Activated CD4-positive, alpha-beta memory T cell treated with anti-CD3 and anti-CD28 coated beads, Interleukin-2, amount 10 ng/mL, durations not matched to agents 7 days and 5 days (primary cell): ENCODE measurements around the gene NHS. TPM values are rescaled to one million over a fixed set of nuclear protein-coding genes. Genes with fewer than 3 reads are reported as not detected.

Experiments
- CTCF ChIA-PET: fragments of 350-600 bp; sonication (Branson Sonifier 250); formaldehyde crosslinking; loops from one replicate; lab custom pipeline; 2021; ENCODE audit warnings: antibody characterized with exemption, inconsistent platforms; lab: Charles Lee
- POLR2A ChIA-PET: fragments of 350-600 bp; sonication (Branson Sonifier 250); formaldehyde crosslinking; loops from one replicate; lab custom pipeline; 2021; ENCODE audit warnings: antibody characterized with exemption; lab: Charles Lee
- DNase-seq: peaks from one replicate; pipeline ENCODE4 v3.0.0-alpha.2; 2020
- H3K27ac Mint-ChIP-seq: one replicate; pipeline ENCODE4 v1.8.0; 2021; ENCODE audit warnings: mild to moderate bottlenecking, mixed read lengths
- H3K27me3 Mint-ChIP-seq: one replicate; pipeline ENCODE4 v1.8.0; 2021; ENCODE audit warnings: mixed read lengths
- H3K36me3 Mint-ChIP-seq: one replicate; pipeline ENCODE4 v1.8.0; 2021; ENCODE audit warnings: low read depth, mixed read lengths
- H3K4me1 Mint-ChIP-seq: one replicate; pipeline ENCODE4 v1.8.0; 2021; ENCODE audit warnings: mixed read lengths
- H3K4me3 Mint-ChIP-seq: one replicate; pipeline ENCODE4 v1.8.0; 2021; ENCODE audit warnings: mild to moderate bottlenecking, mixed read lengths
- H3K9me3 Mint-ChIP-seq: one replicate; pipeline ENCODE4 v1.8.0; 2021; ENCODE audit warnings: mixed read lengths
- total RNA-seq, 2 experiments: library from RNA; stranded (reverse); gene quantifications; one replicate each; pipeline ENCODE4 v1.2.3, GENCODE V29; 2021

The NHS gene
- total RNA-seq, 2 experiments from 2014 or later: 0.43 to 0.71 TPM

DNA sequence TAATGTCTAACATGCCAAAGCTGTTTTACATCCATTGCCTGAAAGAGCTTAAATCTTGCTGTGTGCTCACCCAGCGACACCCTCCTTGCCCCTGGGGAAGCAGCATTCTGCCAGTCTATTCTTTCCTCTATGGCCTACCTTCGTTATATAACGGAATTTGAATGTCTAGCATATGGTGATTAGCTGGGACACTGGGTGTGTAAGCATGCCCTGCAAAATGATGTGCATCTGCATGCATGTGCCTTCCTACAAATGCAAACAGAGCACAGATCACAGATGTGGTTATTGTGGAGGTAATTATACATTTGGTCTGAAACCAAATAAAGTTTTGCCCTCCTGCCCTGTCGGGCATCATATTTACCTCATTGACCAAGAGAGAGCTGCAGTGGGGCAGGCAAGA, 90.8 kb downstream of the NHS start:
- Mint-ChIP-seq H3K9me3 (no peaks in the 10 kb centered on the region), H3K4me3 (no peak overlapping the region), H3K27ac (no peak overlapping the region), H3K27me3 (peaks cover 1% of the 10 kb centered on the region), H3K36me3 (no peaks in the 10 kb centered on the region), H3K4me1 (no peaks in the 10 kb centered on the region)
- ChIA-PET POLR2A (no interaction called here), CTCF (no interaction called here)
- no peak for DNase-seq

DNA sequence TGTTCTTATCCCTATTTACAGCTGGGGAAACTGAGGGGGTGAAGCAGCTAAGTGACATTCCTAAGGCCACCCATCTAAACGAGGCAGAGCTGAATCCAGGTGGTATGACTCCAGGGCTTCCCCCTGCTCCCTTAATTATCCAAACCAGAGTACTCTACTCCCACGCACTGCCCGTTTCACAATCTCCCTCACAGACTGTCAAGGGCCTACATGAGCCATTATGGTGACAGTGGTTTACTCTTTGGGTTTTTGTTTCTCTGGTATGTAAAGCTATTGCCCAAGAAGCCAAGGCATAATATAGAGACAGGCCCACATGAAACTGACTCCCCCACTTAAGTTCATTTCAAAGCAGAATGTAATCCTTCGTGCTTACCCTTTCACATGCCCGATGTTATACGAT, 95.1 kb downstream of the NHS start:
- CTCF ChIA-PET: interaction anchor here (0.6 kb wide), 1 partner anchor 1644 kb away, joined by 5 read pairs; no protein-coding TSS in a partner anchor
- POLR2A ChIA-PET: no interaction called here
- Mint-ChIP-seq H3K9me3 (no peaks in the 10 kb centered on the region), H3K4me3 (no peak overlapping the region), H3K36me3 (no peaks in the 10 kb centered on the region), H3K27ac (no peak overlapping the region), H3K4me1 (no peaks in the 10 kb centered on the region), H3K27me3 (peaks cover 1% of the 10 kb centered on the region)
- DNase-seq: no peak

DNA sequence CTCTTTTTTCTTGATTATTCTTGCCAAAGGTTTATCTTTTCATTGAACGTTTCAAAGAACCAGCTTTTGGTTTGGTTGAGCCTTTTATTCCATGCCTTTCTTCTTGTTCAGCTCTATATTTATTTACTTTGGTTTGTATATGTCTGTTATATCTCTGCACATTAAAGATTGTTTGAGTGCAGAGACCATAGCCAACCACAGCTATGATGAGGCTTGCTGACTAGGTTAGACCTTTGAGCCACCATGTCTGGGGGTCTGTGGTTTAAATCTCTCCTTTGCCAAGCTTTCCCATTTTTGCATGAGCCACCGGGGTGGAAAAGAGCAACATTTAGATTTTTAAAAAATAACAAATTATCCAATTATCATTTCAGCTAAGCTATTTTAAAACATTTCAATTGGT, 96.1 kb downstream of the NHS start:
- POLR2A ChIA-PET: no interaction called here
- Mint-ChIP-seq H3K9me3 (no peaks in the 10 kb centered on the region), H3K27me3 (peaks cover 1% of the 10 kb centered on the region), H3K27ac (no peak overlapping the region), H3K36me3 (no peaks in the 10 kb centered on the region), H3K4me1 (no peaks in the 10 kb centered on the region), H3K4me3 (no peak overlapping the region)
- no peak for DNase-seq
- CTCF ChIA-PET: no interaction called here

DNA sequence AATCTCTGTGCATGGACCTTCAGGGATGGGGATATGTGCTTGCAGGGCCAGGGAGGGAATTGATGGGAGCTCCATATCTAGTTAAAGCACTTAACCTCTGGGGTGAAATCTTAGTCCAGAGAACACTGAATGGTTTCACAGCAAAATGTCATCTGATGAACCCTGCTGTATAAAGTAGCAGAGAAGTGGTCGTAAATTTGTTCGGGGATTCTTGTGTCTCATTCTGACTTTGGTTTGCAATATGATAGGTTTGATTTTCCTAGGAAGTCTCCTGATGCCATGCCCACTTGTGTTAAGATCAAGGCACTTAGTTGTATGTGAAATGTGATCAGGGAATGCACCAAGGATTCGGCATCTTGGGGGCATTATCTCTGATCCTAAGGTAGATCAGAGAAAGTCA, 96.9 kb downstream of the NHS start:
- POLR2A ChIA-PET: no interaction called here
- Mint-ChIP-seq H3K27ac (no peak overlapping the region), H3K4me3 (no peak overlapping the region), H3K27me3 (peaks cover 1% of the 10 kb centered on the region), H3K9me3 (no peaks in the 10 kb centered on the region), H3K36me3 (no peaks in the 10 kb centered on the region), H3K4me1 (no peaks in the 10 kb centered on the region)
- no peak for DNase-seq
- CTCF ChIA-PET: no interaction called here

DNA sequence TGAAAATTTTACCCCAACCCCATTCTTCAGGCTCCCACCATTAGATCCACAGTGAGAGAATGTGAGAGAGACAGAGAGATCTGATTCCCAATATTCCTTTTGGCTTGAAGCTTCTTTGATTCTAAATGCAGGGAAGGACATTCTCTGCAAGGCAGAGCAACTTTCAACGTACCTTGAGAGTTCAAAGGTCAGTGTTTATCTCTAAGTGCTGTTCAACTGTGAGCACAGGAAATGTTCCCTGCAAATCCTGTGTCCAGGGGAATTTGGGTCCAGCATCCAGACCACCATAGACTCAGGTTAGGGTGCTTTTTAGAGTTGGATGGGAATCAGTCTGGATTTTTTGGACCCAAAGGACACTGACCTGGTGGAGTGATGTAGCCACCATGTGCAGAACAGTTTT, 97.4 kb downstream of the NHS start:
- ChIA-PET CTCF (no interaction called here), POLR2A (no interaction called here)
- no peak for DNase-seq
- Mint-ChIP-seq H3K27me3 (peaks cover 1% of the 10 kb centered on the region), H3K36me3 (no peaks in the 10 kb centered on the region), H3K4me3 (no peak overlapping the region), H3K4me1 (no peaks in the 10 kb centered on the region), H3K9me3 (no peaks in the 10 kb centered on the region), H3K27ac (no peak overlapping the region)

DNA sequence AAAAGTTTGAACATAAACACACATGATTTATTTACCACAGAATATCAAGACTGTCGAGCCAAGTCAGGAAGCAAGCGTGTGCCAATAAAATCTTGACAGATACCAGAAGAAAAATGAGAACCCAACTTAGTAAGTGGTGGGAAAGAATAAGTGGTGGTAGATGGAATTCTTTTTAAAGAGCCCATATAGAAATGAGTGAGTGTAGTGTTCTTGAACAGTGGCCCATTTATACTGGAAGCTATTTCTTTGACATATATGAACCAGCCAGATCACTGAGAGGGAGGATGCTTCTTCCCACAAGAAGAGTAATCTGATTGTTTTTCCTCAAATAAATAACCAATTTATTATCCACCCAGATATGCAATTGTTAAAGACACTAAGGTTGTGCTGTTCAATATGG, 98.0 kb downstream of the NHS start:
- Mint-ChIP-seq H3K27ac (no peak overlapping the region), H3K27me3 (peaks cover under 1% of the 10 kb centered on the region), H3K4me1 (no peaks in the 10 kb centered on the region), H3K4me3 (no peak overlapping the region), H3K36me3 (no peaks in the 10 kb centered on the region), H3K9me3 (no peaks in the 10 kb centered on the region)
- no peak for DNase-seq
- ChIA-PET POLR2A (no interaction called here), CTCF (no interaction called here)

DNA sequence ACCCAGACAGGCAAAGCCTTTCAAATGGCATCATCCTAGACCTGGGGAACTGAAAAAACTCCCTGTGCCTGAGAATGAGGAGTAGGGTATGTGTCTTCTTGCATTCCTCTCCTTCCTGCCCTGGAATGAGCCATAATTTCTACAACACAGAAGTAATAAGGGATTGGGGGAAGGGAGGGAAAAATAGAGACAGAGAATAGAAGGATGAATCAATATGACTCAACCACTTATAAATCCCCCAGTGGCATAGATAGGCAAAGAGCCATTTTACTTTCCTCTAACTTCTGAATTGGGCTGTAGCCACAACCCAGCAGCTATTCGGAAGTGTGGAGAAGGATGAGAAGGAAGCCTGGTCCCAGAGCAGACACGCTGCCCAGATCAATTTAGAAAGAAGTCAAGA, 99.9 kb downstream of the NHS start:
- Mint-ChIP-seq H3K4me3 (no peak overlapping the region), H3K27ac (no peak overlapping the region), H3K9me3 (no peaks in the 10 kb centered on the region), H3K36me3 (no peaks in the 10 kb centered on the region), H3K27me3 (no peaks in the 10 kb centered on the region), H3K4me1 (no peaks in the 10 kb centered on the region)
- no peak for DNase-seq
- ChIA-PET CTCF (no interaction called here), POLR2A (no interaction called here)

DNA sequence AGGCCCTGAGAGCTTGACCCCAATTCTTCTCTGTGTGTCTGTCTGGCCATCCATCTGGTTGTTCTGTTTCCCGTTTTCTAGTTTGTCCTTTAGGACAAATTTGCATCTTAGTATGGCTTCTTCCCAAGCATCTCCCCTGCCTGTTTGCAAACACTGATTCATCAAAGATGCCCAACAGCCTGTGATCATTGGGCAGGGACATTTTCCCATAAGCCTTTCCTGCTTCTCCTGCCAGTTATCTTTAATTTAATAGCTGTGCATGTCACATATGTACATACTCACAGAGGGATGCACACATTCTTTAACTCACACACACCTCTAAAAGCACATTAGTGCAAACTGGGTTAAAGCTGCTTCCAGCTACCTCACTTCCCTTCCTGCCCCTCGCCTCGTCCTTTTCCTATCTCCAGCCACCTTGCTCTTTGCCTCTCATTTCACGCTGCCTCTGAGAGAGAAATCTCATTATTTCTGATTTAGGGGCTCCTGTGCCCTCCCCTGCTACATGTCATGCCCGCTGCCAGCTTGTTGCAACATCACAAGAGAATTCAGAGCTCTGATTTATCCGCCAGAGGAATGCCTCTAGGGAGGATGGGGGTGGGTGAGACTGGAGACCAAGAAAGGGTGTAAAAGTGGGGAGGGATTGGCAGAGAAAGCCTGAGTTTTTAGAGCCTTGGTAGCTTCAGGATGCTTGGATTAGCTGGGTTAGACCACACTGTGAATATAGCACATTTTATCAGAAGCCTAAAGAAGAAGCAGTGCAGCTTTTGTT, 100.6 kb downstream of the NHS start:
- Mint-ChIP-seq H3K4me3 (no peak overlapping the region), H3K27ac (no peak overlapping the region), H3K36me3 (no peaks in the 10 kb centered on the region), H3K4me1 (no peaks in the 10 kb centered on the region), H3K9me3 (no peaks in the 10 kb centered on the region), H3K27me3 (no peaks in the 10 kb centered on the region)
- ChIA-PET CTCF (no interaction called here), POLR2A (no interaction called here)
- DNase-seq: no peak

DNA sequence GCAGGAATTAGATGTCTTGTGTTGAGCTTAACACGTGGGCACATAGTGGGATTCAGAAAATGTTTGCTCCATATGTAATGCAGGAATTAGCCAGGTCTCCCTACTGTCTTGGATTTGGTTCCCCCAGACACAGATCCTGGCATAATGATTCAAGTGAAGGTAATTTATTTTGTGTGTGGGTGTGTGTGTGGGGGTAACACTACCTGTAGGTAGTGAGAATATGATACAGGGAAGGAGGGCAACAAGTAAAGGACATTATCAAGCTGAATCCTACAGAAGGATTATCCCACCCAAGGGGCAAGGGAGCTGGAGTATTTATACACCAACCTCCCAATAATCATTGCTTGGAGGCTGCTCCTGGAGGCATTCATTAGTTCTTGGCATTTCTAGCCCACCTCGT, 101.4 kb downstream of the NHS start:
- Mint-ChIP-seq H3K4me3 (no peak overlapping the region), H3K4me1 (no peaks in the 10 kb centered on the region), H3K9me3 (no peaks in the 10 kb centered on the region), H3K36me3 (no peaks in the 10 kb centered on the region), H3K27ac (no peak overlapping the region), H3K27me3 (no peaks in the 10 kb centered on the region)
- DNase-seq: no peak
- POLR2A ChIA-PET: no interaction called here
- CTCF ChIA-PET: no interaction called here

DNA sequence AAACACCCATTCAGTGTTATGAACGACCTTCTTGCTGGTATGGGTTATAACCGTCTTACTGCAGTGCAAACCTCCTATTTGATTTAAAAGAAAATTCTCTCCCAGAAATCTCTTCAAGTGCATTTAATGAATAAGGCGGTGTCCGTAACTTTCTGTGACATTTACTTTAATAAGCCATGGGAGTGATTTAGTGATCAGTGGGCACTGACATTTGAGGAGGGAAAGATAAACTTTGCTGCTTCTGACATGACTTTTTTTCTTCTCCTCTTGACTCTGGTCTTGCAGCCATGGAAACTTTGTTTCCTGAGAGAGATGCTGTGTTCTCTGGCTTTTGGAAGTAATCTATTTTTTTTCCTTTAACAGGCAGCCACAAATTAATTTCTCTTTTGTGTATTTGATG, 106.1 kb downstream of the NHS start:
- H3K36me3 Mint-ChIP-seq: no peaks in the 10 kb centered on the region
- H3K4me1 Mint-ChIP-seq: no peaks in the 10 kb centered on the region
- no peak overlapping the region for H3K27ac Mint-ChIP-seq
- no peak overlapping the region for H3K4me3 Mint-ChIP-seq
- ChIA-PET POLR2A (no interaction called here), CTCF (no interaction called here)
- no peaks in the 10 kb centered on the region for H3K27me3 Mint-ChIP-seq
- no peaks in the 10 kb centered on the region for H3K9me3 Mint-ChIP-seq
- DNase-seq: no peak

DNA sequence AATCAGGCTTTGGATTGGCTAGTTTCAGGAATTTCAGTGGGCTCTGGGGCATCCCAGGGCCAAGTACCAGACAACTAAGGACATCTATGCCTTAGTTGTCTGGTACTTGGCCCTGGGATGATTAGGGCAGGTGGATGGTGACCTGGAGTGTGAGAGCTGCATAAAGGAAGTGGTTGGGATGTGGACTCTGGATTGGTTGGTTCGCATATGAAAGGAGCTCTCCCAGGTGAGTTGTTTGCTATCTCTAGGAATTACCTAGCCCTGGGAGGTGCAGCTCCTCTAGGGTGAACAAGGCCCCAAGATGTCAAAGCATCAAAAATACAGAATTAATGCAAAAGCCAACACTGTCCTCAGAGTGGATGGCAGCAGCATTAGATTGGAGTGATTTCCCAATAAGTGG, 109.6 kb downstream of the NHS start:
- H3K36me3 Mint-ChIP-seq: no peaks in the 10 kb centered on the region
- no peaks in the 10 kb centered on the region for H3K27me3 Mint-ChIP-seq
- H3K27ac Mint-ChIP-seq: no peak overlapping the region
- H3K9me3 Mint-ChIP-seq: no peaks in the 10 kb centered on the region
- POLR2A ChIA-PET: no interaction called here
- H3K4me3 Mint-ChIP-seq: no peak overlapping the region
- DNase-seq: no peak
- CTCF ChIA-PET: no interaction called here
- no peaks in the 10 kb centered on the region for H3K4me1 Mint-ChIP-seq

DNA sequence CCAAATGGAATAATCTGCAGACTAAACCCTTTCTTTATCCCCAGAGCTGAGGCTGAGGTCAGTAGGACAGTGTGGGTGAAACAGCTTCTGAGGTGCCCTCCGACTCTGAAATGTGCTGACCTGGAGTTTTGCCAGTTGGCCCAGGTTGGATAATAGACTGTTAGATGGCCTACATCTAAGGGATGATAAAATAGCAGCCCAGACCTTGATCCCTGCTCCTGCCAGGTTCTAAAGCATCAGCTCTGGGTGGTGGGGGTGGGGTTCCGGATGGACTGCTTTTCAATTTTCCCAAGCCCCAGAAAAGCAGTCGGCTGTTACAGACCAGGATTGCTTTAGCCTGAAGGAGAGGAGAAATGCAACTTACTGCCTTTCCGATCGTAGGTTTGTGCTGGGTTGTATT, 110.4 kb downstream of the NHS start:
- no peak for DNase-seq
- H3K4me3 Mint-ChIP-seq: no peak overlapping the region
- no peaks in the 10 kb centered on the region for H3K9me3 Mint-ChIP-seq
- no peaks in the 10 kb centered on the region for H3K27me3 Mint-ChIP-seq
- H3K36me3 Mint-ChIP-seq: no peaks in the 10 kb centered on the region
- H3K27ac Mint-ChIP-seq: no peak overlapping the region
- ChIA-PET CTCF (no interaction called here), POLR2A (no interaction called here)
- H3K4me1 Mint-ChIP-seq: no peaks in the 10 kb centered on the region

DNA sequence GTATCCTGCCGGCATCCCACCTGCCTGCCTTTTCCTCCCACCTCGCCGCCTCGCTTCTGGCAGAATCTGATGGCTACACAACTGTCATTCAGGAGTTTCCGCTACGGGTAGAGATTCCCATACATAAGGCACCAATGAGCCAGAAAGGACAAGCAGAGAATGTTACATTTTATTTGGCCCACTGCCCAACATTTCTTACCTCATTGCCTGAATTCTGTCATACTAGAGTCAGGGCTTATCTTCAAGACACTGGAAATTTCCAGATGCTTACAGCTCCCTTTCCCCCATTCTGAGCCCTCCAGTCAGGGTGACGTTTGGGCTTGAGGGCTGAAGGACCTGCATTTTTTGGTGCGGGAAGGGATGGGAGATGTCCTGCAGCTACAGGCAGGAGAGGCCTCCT, 113.0 kb downstream of the NHS start:
- ChIA-PET POLR2A (no interaction called here), CTCF (no interaction called here)
- no peak overlapping the region for H3K4me3 Mint-ChIP-seq
- no peaks in the 10 kb centered on the region for H3K4me1 Mint-ChIP-seq
- H3K9me3 Mint-ChIP-seq: no peaks in the 10 kb centered on the region
- H3K27me3 Mint-ChIP-seq: no peaks in the 10 kb centered on the region
- no peak overlapping the region for H3K27ac Mint-ChIP-seq
- no peaks in the 10 kb centered on the region for H3K36me3 Mint-ChIP-seq
- DNase-seq: no peak

DNA sequence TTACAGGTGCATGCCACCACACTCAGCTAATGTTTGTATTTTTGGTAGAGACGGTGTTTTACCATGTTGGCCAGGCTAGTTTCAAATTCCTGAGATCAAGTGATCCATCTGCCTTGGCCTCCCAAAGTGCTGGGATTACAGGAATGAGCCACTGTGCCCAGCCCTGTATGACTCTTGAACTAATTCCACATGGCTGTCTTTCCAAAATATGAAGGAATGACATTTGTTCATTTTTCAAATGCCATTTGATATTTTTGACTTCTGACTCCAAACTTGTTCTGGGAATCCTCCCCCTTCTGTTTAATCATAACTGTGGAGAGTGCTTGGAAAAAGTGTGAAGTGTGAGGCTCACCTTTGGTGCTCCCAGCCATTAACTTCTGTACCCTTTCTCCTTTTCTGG, 119.2 kb downstream of the NHS start:
- CTCF ChIA-PET: no interaction called here
- Mint-ChIP-seq H3K4me3 (no peak overlapping the region), H3K27ac (no peak overlapping the region)

More for the DNA sequence above, 119.2 kb downstream of the NHS start:
- no peaks in the 10 kb centered on the region for H3K9me3 Mint-ChIP-seq
- no peak for DNase-seq
- no peaks in the 10 kb centered on the region for H3K4me1 Mint-ChIP-seq
- H3K36me3 Mint-ChIP-seq: no peaks in the 10 kb centered on the region
- H3K27me3 Mint-ChIP-seq: no peaks in the 10 kb centered on the region
- POLR2A ChIA-PET: no interaction called here
